ENCODE measurements around the gene VSIG10L.

VSIG10L gene

DNA sequence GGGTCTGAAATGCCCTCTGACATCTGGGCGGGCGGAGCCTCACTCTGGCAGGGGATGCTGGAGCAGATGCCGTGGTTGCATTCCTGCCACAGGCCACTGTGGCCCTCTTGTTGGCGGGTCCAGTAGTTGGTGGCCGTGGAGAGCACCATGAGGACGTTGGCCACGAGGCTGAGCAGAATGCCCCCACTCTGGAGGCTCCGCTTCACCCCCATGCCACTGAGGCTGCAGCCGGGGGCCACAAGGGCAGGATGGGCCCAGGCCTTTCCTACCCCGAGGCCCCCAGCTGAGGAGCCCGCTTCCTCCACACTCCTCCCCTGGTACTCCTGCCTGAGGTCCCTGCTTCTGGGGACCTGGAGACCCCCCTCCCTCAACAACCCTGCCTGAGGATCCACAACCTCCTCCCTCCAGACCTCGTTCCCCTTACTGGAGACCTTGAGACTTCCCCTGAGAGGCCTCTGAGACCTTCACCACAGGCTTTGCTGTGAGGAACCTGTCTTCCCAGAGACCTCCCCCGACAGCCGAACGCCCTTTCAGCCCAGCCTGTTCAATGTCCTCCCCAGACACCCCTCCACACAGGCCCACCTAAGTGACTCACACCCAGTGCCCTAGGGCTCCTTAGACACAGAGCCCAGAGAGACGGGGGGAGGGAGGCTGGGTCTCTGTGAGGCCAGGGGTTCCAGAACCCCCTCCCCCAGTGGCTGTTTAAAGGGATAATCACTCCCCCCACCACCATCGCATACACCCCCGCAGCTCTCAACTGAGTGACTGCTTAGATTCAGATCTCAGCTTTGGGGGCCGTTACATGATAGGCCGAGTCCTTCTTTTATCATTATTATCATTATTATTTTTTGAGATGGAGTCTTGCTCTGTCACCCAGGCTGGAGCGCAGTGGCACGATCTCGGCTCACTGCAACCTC, 26.7 kb upstream of the VSIG10L start, which contains the start of gene CLDND2:
Gene CLDND2, minus strand, starts transcription at position 638 of the 917 bp plus-strand sequence. Its CDS starts 426 bp downstream, at position 212.
- peaks cover 47% of the 10 kb centered on the region for H3K36me3 Mint-ChIP-seq (ENCODE audit: low read depth)
- peaks cover 2% of the 10 kb centered on the region for H3K27me3 Mint-ChIP-seq
- peak within 1 kb of the TSS; percentile 92 for H3K27ac Mint-ChIP-seq
- H3K4me3 Mint-ChIP-seq = peak within 1 kb of the TSS; percentile 100
- ATAC-seq = peak; percentile 15
- peaks cover 63% of the 10 kb centered on the region for H3K4me1 Mint-ChIP-seq
- no peaks in the 10 kb centered on the region for H3K9me3 Mint-ChIP-seq
- peak; percentile 65 for DNase-seq

DNA sequence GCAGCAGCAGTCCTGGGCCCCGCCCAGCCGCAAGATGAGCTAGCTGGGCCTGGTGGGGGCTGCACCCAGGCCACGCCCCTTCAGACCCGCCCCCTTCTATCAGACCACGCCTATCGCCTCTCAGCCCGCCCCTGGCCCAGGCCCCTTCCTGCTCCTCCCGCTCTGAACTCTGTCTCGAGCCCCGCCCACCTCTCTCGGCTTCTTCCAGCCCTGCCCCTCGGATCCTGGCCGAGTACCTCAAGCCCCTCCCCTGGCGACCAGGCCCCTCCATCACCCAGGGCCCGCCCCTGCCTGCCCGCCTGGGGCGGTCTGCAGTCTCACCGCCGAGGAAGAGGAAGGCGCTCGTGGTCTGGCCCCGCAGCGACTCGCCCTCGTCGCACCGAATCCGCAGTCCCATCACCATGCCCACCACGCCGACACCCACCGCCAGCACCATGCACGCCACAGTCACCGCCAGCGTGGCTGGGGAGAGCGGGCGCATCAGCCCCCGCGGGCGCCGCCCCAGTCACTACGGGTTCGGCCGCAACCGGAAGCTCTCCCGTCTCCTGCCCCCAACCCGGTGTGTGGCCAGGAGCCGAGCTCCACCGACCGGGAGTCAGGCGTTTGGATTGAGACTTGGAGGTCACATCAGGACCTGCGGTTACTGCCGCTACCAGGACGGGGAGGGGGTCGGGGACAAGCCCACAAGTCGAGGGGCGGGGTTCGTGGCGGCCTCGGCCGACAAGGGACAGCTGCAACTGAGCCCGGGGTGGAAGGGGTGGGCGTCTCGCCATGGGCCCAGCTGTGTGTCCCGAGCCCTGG, 25.8 kb upstream of the VSIG10L start:
- ATAC-seq (peak; percentile 72), DNase-seq (peak; percentile 99)
- Mint-ChIP-seq H3K4me3 (peak overlapping the region; percentile 100), H3K27me3 (peaks cover 1% of the 10 kb centered on the region), H3K27ac (peak overlapping the region; percentile 92), H3K9me3 (no peaks in the 10 kb centered on the region), H3K4me1 (peaks cover 63% of the 10 kb centered on the region), H3K36me3 (ENCODE audit: low read depth) (peaks cover 52% of the 10 kb centered on the region)

DNA sequence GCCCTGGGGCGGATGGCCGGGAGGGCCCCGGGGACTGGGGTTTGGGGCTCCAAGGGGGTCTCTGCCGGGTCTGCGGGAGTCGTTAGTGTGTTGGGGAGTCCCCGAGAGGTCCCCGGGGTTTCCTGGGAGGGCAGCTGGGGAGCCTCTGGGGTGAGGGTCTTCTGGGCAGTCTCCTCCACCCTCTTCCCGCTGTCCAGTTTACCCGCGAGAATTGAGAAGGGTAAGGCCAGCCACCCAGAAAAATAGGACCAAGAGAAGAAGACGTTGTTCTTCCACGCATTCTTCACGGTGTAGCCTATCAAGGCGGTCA, 25.3 kb upstream of the VSIG10L start:
- Mint-ChIP-seq H3K9me3 (no peaks in the 10 kb centered on the region), H3K27me3 (no peaks in the 10 kb centered on the region), H3K36me3 (ENCODE audit: low read depth) (peaks cover 52% of the 10 kb centered on the region), H3K4me1 (peaks cover 66% of the 10 kb centered on the region), H3K4me3 (peak overlapping the region; percentile 100), H3K27ac (peak overlapping the region; percentile 92)
- DNase-seq = no peak
- ATAC-seq = no peak

DNA sequence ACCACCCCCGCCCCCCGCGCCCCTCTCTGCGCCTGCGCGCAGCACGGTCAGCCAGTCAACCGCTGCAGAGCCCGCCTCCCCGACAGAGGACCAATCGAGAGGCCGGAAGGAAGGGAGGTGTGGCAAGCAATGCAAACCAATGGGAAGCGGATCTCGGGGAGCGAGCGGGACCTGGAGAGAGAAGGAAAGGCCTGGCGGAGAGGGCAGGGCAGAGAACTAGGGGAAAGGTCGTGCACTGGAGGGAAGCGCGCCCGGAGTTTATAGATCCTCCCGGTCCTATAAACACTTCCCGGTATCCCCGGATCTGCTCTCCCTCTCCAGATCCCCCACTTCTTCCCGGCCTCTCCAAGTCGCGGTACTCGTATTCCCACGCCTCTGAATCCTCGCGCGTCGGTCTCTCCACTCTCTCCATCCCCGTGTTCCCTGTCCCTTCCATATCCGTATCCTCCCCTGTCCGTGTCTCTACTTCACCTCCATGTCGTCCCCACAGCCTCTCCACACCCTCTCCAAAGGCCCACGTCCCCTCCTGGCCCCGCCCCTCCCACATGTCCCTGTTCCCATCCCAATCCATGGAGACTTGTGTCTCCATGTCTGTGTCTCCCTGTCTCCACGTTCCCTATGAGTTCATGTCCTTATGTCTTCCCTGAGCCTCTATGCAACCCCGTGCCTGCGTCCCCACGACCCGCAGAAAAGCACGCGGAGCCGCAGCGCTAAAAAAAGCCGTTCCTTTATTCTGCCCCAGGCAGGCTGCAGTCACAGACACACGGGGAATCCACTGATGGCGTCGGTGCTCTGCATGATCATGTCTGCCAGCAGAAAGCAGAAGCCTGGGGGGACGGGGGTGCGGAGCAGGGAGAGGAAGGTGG, 24.7 kb upstream of the VSIG10L start:
- Mint-ChIP-seq H3K27ac (peak overlapping the region; percentile 92), H3K27me3 (no peaks in the 10 kb centered on the region), H3K4me1 (peaks cover 67% of the 10 kb centered on the region), H3K9me3 (no peaks in the 10 kb centered on the region), H3K4me3 (peak overlapping the region; percentile 100), H3K36me3 (ENCODE audit: low read depth) (peaks cover 53% of the 10 kb centered on the region)
- ATAC-seq = peak; percentile 41
- DNase-seq = peak; percentile 95

DNA sequence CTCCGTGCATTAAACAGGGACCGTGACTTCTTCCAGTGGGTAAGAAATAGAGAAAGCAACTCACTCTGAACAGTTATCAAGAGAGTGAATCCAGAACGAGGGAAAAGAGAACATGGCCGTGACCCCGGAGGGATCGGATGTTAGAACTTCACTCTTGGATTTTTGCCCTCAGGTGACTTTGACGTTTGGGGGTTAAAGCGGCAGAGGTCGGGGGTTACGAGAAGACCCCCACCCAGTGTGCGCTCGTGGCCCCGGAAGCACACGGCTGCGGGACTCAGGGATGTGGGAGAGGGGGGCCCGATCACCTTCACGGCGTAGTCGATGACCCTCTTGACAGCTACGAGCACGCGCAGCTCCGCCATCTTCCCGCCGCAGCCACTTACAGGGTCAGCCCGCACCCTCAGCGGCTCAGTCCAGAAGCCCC, 24.0 kb upstream of the VSIG10L start, which contains the start of gene ETFB:
Gene ETFB, minus strand, starts transcription at position 424 of the 424 bp plus-strand sequence. Its CDS starts 62 bp downstream, at position 362.
- peaks cover 47% of the 10 kb centered on the region for H3K36me3 Mint-ChIP-seq (ENCODE audit: low read depth)
- peaks cover 64% of the 10 kb centered on the region for H3K4me1 Mint-ChIP-seq
- peak within 1 kb of the TSS; percentile 100 for H3K4me3 Mint-ChIP-seq
- H3K27ac Mint-ChIP-seq = peak within 1 kb of the TSS; percentile 92
- ATAC-seq (no peak), DNase-seq (no peak)
- no peaks in the 10 kb centered on the region for H3K9me3 Mint-ChIP-seq
- H3K27me3 Mint-ChIP-seq = no peaks in the 10 kb centered on the region

DNA sequence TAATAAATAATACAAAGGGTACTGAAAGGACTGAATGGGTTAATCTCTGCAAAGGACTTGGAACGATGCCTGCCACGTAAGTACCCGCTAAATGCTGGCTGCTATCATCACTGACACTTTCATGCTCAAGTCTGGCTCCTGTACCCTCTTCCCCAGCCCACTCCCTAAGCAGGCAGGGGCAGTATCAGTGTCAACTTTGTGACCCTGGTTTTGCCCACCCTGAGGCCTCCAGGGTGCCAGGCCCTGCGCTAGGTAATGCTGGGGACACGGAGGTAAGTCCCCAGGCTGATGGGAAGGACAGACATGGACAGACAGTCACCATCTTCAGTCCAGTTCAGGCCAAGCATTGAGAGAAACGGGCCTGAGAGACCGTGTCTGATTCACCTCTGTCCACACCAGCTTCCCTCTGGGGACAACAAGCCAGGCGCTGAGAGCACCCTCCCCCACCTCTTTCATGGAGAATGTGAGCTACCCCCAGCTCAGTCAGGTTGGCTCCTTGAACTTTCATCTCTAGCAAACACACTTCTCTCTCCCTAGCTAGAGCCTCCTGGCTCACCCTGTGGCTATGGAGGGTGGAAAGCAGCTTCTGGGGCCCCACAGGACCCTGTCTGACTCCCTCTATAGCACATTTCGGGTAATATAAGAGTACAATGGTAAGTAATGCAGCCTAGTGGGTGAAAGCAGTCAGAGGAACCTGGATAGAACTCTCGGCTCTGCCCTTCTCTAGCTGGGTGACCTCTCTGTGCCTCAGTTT, 23.4 kb upstream of the VSIG10L start:
- H3K4me1 Mint-ChIP-seq = peaks cover 62% of the 10 kb centered on the region
- H3K36me3 Mint-ChIP-seq (ENCODE audit: low read depth) = peaks cover 43% of the 10 kb centered on the region
- DNase-seq = no peak

DNA sequence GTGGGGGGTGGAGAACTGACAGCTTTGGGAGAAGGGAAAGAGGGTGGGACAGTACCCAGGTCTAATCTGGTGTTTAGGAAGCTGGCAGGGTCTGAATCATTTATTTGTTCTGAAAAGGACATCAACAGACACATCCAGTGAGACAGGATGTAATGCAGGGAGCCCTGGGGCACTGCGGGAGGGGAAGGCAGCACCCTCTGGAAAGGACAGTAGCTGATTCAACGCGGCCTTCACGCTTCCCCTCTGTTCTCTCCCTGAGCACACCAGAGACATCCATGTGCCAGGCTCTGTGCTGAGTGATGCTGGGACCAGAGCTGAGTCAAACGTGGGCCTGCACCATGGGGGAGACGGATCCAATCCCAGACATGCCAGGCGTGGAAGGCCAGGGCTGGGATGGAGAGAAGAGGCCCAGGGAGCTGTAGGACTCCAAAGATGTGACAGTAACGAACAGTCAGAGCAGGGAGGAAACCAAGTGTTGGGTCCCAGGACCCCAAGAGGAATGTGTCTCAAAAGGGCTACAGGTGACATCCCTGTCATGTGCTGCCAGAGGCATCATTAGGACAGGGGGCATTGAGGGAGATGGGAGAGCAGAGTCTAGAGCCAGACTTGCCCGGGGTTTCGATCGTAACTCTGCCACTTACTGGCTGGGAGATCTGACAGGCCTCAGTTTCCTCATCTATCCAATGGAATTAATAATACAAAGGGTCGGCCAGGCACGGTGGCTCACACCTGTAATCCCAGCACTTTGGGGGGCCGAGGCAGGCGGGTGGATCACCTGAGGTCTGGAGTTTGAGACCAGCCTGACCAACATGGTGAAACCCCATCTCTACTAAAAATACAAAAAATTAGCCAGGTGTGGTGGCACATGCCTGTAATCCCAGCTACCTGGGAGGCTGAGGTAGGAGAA, 22.5 kb upstream of the VSIG10L start:
- H3K9me3 Mint-ChIP-seq = no peaks in the 10 kb centered on the region
- peaks cover 40% of the 10 kb centered on the region for H3K36me3 Mint-ChIP-seq (ENCODE audit: low read depth)
- H3K27me3 Mint-ChIP-seq = no peaks in the 10 kb centered on the region
- peak overlapping the region; percentile 98 for H3K27ac Mint-ChIP-seq
- H3K4me3 Mint-ChIP-seq = peak overlapping the region; percentile 100
- DNase-seq (no peak), ATAC-seq (no peak)
- peaks cover 61% of the 10 kb centered on the region for H3K4me1 Mint-ChIP-seq

More for the DNA sequence above, 23.4 kb upstream of the VSIG10L start:
- Mint-ChIP-seq H3K4me3 (peak overlapping the region; percentile 100), H3K27me3 (no peaks in the 10 kb centered on the region), H3K9me3 (no peaks in the 10 kb centered on the region), H3K27ac (peak overlapping the region; percentile 92)
- ATAC-seq = no peak

DNA sequence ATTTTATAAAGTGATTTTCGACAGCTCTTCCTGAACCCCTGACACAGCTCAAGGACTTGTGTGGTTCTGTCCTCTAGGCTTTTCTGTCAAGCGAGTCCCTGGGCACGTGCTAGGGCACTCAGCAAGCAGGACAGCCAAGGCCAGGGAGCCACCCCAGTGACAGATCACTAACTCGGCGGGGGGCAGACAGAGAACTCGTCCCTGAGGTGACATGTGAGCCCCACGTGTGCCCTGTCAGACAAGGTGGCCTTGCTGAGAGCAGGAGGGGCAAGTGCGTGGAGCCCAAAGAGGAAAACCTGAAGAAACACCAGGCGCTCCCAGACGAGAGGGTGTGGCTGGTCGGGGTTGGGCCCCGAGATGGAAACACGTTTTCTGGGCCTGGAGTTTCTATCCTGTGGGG, 19.3 kb upstream of the VSIG10L start:
- H3K4me3 Mint-ChIP-seq = no peak overlapping the region

DNA sequence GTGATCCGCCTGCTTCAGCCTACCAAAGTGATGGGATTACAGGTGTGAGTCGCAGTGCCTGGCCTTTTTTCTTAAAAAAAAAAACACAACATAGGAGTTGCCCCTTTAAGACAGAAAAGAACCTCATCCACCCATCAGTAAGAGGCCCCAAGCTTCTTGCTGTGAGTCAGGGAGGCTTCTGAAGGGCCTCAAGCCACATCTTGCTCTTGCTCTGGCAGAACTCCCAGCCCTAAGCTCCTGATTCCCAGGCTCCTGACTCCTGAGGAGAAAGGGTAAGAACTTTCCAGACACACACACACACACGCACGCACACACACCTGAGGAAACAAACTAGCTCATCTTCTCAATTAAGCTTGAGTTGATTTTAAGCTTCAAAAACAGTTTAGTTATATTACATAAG, 17.4 kb upstream of the VSIG10L start:
- H3K4me1 Mint-ChIP-seq = peaks cover 62% of the 10 kb centered on the region
- ATAC-seq (no peak), DNase-seq (no peak)
- no peaks in the 10 kb centered on the region for H3K9me3 Mint-ChIP-seq
- no peak overlapping the region for H3K4me3 Mint-ChIP-seq
- no peak overlapping the region for H3K27ac Mint-ChIP-seq
- H3K36me3 Mint-ChIP-seq (ENCODE audit: low read depth) = peaks cover 33% of the 10 kb centered on the region
- H3K27me3 Mint-ChIP-seq = no peaks in the 10 kb centered on the region

More for the DNA sequence above, 19.3 kb upstream of the VSIG10L start:
- H3K4me1 Mint-ChIP-seq = peaks cover 62% of the 10 kb centered on the region
- no peak for ATAC-seq
- no peaks in the 10 kb centered on the region for H3K9me3 Mint-ChIP-seq
- no peak overlapping the region for H3K27ac Mint-ChIP-seq
- no peaks in the 10 kb centered on the region for H3K27me3 Mint-ChIP-seq
- H3K36me3 Mint-ChIP-seq (ENCODE audit: low read depth) = peaks cover 30% of the 10 kb centered on the region
- no peak for DNase-seq

DNA sequence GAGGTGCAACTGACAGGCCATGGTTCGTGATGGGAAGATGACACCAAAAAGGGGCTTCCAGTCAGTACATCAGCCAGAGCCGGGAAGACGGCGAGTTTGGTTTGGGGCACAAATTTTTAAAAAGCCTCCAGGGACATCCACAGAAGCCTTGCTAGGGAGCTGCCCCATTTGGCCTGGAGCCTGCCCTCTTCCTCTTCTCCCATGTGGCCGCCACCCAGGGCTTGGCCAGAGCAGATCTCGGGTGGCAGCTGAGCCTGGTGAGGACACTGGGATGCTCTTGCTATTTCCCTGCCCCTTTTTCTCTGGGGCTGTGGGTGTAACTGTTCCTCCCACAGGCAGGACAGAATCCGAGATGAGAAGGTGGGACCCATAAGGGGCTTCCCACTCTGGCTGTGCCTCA, 16.0 kb upstream of the VSIG10L start:
- Mint-ChIP-seq H3K4me1 (peaks cover 49% of the 10 kb centered on the region), H3K9me3 (no peaks in the 10 kb centered on the region), H3K36me3 (ENCODE audit: low read depth) (peaks cover 26% of the 10 kb centered on the region), H3K27ac (no peak overlapping the region), H3K27me3 (no peaks in the 10 kb centered on the region), H3K4me3 (no peak overlapping the region)
- ATAC-seq (no peak), DNase-seq (no peak)

DNA sequence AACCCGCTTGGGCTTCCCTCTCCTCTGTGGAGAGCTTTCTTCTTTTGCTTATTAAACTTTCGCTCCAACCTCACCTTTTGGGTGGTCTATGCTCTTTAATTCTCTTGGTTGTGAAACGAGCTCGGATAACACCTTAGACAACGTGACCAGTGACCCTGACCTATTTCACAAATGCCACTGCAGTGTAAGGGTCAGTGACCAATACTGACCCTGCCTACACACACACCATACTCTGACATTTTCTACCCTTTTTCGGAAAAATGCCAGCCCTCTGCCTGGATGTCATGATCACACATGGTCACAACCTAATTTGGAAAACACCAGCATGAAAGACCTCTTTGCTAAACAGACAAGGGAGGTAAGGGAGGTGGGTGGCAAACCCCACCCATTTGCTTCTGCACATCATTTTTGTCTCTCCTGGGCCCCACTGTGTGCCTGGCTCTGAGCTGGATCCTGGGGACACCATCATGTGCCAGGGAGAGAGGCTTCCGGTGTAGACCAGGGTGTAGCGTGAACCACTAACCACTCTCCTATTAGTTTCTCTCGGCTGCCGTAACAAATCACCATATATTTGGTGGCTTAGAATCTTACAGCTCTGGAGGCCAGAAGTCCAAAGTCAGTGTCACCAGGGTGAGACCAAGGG, 14.3 kb upstream of the VSIG10L start:
- H3K36me3 Mint-ChIP-seq (ENCODE audit: low read depth) = peaks cover 31% of the 10 kb centered on the region
- no peak overlapping the region for H3K4me3 Mint-ChIP-seq
- H3K27ac Mint-ChIP-seq = no peak overlapping the region
- DNase-seq (no peak), ATAC-seq (no peak)
- H3K27me3 Mint-ChIP-seq = no peaks in the 10 kb centered on the region
- H3K4me1 Mint-ChIP-seq = peaks cover 36% of the 10 kb centered on the region
- H3K9me3 Mint-ChIP-seq = no peaks in the 10 kb centered on the region

DNA sequence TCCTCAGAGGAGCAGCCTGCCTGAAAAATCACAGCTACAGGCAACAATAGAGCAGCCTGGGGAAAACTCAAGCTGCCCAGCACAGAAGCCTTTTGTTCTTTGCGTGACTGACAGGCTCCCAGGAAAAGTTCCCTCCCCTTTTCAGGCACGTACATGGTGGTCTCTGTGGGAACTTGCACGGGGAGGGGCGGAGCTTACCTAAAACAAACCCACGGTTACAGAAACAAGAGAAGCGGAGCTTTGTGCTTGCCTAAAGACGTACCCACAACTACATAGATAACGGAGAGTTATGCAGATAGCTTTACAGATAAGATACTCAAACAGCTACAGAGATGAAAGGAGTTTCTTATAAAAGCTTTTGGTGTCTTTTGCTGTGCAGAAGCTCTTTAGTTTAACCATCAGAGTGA, 12.8 kb upstream of the VSIG10L start:
- Mint-ChIP-seq H3K36me3 (ENCODE audit: low read depth) (peaks cover 40% of the 10 kb centered on the region), H3K4me1 (peaks cover 30% of the 10 kb centered on the region), H3K27ac (peak overlapping the region; percentile 75), H3K9me3 (no peaks in the 10 kb centered on the region), H3K4me3 (peak overlapping the region; percentile 50), H3K27me3 (no peaks in the 10 kb centered on the region)
- ATAC-seq = peak; percentile 63
- peak; percentile 52 for DNase-seq

Data from activated naive CD8-positive, alpha-beta T cell treated with anti-CD3 and anti-CD28 coated beads, Interleukin-2, amount 50 U/mL, for 24 hours (primary cell).